T-helper 2 cell treated with Interferon-gamma antibody and Interleukin-4, amounts not matched to agents 5 μg/mL and 100 μg/mL, for 36 hours (primary cell): ENCODE results near the gene GRN.

ENCODE experiments used
- DNase-seq: peaks from one replicate; pipeline ENCODE4 v3.0.0; 2021; ENCODE audit warnings: low spot score
- H3K27ac Mint-ChIP-seq: one replicate; pipeline ENCODE4 v1.8.0; 2021; ENCODE audit warnings: mild to moderate bottlenecking, mixed read lengths
- H3K27me3 Mint-ChIP-seq: one replicate; pipeline ENCODE4 v1.8.0; 2021; ENCODE audit warnings: low read depth, mixed read lengths
- H3K36me3 Mint-ChIP-seq: one replicate; pipeline ENCODE4 v1.8.0; 2021; ENCODE audit warnings: low read depth, mixed read lengths
- H3K4me1 Mint-ChIP-seq: one replicate; pipeline ENCODE4 v1.8.0; 2021; ENCODE audit warnings: low read depth, mixed read lengths
- H3K4me3 Mint-ChIP-seq: one replicate; pipeline ENCODE4 v1.8.0; 2022; ENCODE audit warnings: mild to moderate bottlenecking, moderate library complexity, mixed read lengths
- H3K9me3 Mint-ChIP-seq: one replicate; pipeline ENCODE4 v1.8.0; 2021; ENCODE audit warnings: mixed read lengths

GRN gene

DNA sequence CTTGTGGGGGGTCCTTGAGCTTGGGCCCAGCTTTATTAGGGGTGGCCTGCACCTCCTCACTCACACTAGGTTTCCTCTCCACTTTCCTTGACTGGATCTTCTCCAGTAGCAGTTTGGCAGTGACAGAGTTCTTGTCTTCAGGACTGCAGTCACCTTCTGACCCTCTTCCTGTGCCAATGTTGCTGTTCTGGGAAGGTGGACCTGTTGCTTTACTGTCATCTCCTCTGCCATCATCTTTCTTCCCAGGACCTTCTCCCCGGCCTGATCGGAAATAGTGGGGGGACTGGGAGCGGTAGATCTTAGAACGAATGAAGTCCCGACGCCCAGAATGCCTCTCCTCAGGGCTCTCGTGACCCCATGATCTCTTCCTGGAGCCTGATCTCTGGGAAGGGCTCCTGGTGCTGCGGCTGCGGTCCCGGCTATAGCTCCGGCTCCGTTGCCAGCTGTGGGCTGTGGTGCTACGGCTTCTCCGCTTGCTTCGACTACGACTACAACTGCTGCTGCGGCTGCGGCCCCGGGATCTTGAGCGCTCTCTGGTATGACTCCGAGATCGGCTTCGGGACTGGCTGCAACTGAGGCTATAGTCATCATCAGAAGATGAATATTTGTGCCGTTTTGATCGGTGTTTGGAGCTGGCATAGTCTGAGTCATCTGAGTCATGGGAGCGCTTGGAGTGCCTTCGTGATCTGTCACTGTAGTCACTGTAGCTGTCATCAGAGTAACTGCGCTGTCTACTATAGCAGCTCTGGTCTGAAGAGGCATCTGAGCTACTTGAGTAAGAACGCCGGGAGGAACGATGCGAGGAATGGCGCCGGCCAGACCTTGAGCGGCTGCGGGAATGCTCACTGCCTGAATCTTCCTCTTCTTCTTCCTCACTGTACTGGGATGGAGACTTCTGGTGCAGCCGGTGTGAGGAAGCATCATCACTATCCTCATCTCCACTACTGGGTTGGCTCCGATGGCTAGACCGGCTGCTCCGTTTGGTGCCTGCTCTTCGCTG is 53.9 kb downstream of the GRN start:
- H3K4me3 Mint-ChIP-seq: no peak overlapping the region
- peaks cover 7% of the 10 kb centered on the region for H3K4me1 Mint-ChIP-seq
- H3K27ac Mint-ChIP-seq: no peak overlapping the region
- no peaks in the 10 kb centered on the region for H3K27me3 Mint-ChIP-seq
- no peak for DNase-seq
- peaks cover 45% of the 10 kb centered on the region for H3K36me3 Mint-ChIP-seq
- no peaks in the 10 kb centered on the region for H3K9me3 Mint-ChIP-seq

DNA sequence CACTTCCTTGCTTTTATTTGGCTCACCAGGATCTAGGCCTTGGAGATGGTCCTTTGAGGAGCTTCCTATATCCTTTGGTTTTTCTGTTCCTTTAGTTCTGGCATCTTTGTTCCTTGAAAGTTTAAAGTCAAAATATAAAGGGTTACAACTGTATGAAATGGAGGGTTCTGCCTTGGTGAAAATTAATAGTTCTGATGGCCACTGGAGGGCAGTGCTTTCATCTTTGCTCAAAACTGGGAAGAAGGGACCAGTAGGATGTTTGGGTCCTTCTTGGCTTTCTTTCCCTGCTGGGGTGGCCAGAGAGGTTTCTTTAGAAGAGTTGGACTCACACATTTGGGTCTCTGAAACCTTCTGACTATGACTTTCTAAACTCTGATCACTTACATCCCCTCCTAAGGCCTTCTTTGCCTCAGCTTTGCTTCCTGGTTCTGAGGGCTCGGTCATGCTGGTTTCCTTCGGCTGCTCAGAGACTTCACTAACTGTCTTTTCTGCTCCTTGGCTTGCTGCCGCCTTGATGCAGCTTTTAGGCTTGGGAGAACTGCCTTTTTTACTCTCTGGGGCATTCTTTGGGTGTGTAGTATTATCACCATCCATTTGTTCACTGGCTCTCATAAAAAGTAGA is 55.2 kb downstream of the GRN start:
- DNase-seq: no peak
- peak overlapping the region; percentile 19 for H3K27ac Mint-ChIP-seq
- H3K4me3 Mint-ChIP-seq: no peak overlapping the region
- no peaks in the 10 kb centered on the region for H3K27me3 Mint-ChIP-seq
- no peaks in the 10 kb centered on the region for H3K9me3 Mint-ChIP-seq
- peaks cover 48% of the 10 kb centered on the region for H3K36me3 Mint-ChIP-seq
- H3K4me1 Mint-ChIP-seq: peaks cover 7% of the 10 kb centered on the region
